HG02943 (cell line): ENCODE data around the gene MID1.

Experiments used
- ATAC-seq: cut with Tn5 transposase; IDR thresholded peaks from one replicate; pipeline ENCODE4 v1.9.1; 2021; ENCODE audit warnings: mild to moderate bottlenecking, low read depth, moderate library complexity; ENCODE audit not compliant: unreplicated experiment

Gene MID1

DNA sequence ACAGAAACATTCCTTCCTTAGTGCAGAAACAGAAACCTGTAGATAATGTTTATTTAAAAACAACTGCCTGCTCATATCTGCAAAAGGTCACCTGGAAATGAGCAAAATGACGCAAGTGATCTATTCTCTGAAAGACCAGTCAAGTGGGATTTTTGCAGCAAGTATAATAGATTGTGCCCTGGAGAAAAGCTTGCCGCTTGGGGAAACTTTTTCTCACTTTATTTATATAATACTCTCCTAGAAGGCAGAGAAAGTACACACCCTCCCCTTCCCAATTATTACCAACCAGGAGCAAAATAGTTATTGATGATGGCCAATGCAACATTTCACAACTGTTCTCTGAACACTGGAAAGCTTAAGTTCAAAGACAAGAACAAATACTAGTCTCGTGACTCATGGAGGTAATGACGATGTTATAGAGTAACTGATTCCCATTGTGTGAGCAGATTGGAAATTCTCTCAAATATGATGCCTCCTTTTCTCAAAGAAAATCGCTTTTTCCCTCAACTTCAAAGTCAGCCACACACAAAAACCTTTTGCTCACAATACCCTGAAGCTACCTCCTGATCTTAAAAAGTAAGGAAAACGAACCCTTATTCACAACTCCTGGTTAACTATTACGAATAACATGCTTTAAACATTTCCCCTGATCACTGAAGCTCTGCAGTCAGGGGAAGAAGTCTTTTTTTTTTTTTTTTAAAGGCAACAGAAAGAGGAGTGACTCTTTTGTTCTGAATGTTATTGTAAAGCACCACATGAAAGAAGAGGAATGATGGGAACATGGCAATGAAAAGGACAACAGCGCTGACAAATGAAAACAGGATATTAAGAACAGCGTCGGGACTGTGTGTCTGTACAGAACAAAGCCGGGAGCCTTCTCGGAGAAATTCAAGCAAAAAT, 41.0 kb downstream of the MID1 start:
- no peak for ATAC-seq

DNA sequence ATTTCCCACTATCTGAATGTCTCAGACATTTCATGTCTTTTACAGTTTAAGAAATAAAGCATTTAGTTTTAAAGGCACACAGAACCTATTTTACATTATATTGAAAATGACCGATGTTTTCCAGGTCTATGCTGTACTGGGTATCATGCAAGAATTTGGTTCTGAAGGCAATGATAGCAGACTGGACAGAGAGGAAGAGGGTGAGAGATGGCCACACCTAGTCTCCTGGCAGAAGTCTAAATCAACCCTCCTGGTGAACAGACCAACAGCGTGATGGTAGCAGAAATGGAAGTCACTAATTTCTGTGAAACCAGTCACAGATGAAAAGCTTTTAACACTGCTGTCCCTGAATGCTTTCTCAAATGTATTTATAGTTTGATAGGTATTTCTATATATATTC, 41.9 kb downstream of the MID1 start:
- ATAC-seq: no peak

DNA sequence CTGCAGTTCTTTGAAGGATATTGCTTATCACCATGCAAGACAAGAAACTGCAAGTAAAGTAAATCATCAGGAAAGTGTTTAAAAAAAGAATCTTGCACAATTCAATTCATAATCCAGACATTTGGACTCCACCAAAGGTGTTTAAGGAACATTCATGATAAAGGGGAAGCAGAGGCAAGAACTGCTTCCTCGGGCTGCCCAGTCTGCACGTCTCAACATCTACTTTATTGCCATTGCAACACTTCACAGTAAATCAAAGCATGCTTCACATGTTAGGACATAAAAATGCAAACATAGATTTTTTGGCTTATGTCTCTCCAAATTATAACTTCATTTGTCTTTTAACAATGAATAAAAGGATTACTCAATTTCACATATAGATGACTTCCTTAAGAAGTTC, 42.5 kb downstream of the MID1 start:
- ATAC-seq: no peak

DNA sequence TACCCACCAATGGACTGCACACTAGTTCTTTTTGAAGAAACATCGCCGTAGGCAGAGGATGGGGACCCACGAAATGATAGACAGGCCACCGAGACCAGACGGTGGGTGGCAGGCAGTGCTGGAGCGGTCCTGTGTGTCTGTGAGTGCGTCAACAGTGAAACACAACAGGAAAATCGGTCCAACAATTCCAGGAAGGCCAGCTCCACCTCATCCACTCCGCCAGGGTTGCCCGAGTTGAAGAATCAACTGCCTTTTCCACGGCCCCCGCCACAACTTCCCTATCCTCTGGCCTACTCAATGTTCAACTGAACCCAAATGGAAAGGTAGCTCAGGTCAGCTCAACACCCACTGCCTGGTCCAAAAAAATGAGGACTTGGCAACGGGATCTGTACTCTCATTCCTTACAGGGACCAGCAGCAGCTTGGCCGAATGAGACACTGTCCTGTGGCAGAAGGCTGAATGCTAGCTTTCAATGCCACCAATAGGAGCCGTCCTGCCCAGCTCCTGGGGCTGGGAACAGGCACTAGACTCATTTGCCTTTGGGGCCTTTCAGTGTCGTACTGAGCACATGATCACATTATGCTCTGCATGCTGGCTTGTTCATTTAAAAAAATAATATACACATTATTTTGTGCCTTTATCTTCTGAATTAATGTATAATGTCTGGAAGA, 43.5 kb downstream of the MID1 start:
- no peak for ATAC-seq

DNA sequence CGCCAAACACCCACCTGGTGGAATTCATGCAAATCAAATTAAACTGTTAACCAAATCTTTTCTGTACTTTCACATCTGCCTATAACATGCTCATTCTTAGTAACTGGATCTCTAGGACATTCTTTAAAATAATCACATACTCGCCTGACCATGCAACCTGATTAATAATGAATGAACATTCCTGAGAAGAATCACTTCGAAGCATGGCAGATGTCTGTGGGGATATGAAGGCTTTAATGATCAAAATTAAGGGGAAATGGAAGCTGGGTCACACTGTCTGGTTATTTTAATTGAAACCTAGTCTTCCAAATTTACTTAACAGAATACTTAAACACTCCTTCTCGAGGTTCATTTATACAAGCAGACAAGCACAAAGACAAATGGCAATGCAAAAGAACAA, 44.2 kb downstream of the MID1 start:
- ATAC-seq: no peak

DNA sequence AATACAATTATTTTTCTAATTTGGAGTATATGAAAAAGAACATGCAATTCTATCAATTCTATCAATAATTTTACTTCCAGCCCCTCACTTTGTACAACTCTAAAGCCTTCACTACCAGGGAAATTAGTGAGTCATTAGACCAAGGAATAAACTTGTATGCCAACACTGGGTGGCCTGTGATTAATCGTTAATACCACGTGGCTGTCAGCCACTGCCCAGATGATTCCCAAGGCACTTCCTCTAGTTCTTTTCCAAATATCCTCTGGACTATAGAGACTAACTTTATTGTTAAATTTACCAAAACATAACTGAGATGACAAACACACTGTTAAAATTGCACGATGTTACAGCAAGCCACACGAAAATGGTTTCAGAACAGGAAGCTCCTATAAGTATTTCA, 45.7 kb downstream of the MID1 start:
- ATAC-seq: no peak

DNA sequence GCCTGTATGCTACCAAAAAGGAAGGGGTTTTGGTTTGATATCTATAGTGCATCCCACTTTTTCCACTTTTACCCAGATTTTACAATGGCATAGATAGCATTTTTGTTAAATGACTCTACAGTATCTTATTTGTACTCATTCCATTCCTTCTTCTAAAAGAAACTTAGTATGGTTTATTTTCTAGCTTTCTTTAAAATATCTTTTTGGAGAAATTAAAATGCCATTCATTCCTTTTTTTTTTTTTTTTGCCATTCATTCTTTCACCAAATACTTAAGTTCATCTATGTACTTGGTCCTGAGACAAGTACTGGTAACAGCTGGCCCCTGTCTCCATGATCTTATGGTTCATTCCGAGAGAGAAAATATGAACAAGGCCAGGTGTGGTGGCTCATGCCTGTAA, 49.1 kb downstream of the MID1 start:
- no peak for ATAC-seq

DNA sequence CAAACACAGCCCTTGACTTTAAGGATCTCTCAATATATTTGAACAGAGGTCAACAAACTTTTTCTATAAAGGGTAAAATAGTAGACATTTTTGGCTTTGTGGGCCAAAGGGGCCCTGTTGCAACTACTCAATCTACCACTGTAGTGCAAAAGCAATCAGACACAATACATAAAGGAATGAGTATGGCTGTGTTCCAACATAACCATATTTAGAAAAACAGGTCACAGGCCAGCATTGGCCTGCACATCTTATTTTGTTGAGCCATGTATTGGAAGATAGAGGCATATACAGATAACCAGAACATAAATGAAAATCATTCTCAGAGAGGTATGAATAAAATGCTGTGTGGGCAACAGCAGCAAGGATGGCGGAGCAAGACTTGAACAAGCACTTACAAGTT, 49.8 kb downstream of the MID1 start:
- ATAC-seq: no peak

DNA sequence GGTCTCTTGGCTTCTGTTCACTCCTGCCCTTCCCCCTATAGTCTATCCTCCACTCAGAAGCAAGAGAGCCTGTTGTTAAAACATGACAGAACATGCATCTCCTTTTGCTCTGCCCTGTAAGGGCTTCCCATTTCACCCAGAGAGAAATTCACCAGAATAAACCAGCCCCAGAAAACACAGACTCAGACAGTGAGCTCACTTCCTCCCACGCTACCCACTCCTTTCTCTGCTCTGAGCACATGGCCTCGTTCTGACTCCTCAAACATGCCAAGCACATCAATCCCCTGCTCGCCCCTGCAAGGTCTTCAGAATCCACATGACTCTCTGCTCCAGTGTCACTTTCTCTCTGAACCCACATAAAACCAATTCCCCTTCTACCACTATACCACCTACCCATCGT, 50.4 kb downstream of the MID1 start:
- ATAC-seq: no peak

DNA sequence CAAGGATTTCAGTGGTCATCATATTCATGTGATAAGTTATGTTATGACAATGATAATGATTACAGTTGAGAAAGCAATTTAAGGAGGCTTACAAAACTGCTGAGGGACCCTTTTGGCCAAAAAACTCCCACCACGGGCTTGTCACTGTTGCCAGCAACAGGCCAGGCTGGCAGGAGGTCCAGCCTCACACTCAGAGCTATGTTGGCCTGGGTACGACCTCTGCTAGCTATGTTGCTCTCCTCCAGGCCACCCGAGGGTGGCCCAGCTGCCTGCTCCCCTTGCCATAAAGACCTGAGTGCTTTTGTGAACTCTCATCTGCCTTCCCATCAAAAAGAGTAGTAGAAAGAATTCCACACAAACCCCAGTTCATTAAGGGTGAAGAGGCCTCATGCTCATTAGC, 52.0 kb downstream of the MID1 start:
- ATAC-seq: no peak

DNA sequence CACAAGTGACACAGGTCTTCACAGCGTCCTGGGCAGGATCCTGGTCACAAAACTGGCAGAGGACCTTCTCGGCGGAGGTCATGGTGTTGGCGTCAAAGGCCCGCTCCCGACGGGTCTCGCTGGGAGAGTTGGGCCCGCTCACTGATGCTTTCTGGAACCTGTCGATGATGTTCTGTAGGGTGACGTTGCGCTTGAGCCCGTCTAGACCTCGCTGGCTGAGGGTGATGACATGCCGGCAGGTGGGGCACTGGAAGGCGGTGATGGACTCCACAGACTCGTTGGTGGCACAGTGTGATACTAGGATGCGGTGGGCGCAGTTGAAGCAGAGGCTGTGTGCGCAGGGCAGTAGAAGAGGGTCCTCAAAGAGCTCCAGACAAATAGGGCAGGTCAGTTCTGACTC, 53.2 kb downstream of the MID1 start:
- no peak for ATAC-seq

DNA sequence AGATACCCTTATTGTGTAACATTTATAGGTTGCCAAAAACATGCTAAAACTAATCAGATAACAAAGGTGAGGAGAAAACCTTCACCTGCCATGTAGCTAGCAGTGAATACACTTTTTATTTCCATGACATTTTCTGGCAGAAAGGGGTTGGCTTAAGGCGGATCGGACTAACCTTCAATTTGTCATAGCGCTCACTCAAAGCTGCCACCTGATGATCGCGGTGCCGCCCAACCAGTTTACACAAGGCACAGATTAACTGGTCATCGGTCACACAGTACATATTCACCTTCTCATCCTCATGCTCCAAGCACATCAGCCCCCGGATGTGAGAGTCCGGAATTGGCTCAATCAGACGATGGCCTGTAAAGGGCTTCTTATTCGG, 53.7 kb downstream of the MID1 start:
- no peak for ATAC-seq

DNA sequence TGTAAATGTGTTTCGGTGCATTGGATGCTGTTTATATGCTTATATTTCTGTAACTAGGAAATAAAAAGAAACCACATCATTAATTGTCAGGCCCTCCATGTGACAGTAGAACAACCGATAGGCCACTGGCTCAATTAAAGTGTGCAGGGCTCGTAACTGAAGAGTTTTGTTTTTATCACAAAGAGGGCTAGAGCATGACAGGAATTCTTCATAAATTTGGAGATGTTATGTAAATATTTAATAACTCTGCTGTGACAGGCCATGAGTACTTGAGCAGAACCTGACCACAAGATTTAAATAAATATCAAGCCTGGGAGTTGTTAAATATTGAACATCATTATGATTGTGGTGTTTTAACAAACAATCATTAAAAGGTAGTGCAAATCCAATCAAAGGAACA, 55.9 kb downstream of the MID1 start:
- ATAC-seq: no peak

DNA sequence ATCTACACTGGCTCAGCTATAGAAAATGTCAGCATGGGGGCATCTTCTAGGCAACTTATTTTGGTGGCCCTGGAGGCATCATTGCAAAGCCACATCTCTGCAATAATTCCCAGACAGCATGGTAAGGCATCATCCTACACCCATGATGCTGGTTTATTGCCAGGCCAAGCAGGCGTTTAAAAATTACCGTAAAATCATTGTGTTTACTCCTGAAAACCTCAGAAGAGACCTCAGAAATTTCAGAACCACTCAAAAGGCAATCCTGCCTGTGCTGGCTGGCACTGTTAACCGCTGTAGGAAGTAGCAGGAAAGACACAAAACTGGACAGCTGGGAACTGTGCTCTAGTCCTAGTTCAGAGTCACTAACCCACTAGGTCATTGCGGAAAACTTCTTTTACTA, 63.2 kb downstream of the MID1 start:
- no peak for ATAC-seq

DNA sequence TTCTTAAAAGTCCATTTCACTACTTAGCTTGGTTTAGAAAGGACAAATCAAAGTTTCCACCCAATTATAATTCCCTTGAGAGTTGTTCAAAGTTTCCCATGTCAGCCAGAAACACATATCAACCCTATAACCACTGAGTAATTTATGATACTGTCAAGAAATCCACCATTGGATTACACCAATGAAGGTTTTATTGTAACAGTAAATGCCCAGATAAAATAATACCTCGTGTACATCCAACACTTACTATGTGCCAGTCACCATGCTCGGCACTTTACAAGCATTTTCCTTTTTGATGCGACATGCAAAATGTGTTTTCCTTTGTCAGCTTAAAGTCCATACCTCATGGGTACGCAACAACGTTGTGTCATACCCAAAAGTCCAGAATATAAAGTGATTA, 64.0 kb downstream of the MID1 start:
- ATAC-seq: no peak

DNA sequence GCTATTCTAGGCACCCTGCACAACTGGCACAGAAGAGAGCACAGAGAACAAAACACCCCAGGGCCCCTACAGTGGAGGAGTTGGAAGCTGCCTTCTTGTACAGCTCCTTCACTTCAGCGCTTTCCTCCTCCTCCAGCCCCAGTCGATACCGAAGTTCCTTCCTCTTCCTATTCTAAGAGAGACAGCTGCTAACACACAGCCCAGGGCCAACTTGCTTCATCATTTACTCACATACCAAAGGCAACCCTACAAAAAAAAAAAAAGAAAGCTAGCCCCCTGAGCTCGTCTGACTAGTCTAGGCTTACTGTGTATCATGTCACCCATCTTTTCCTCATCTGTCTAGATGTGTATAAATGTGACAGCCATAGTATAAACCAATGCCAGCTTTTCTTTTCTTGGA, 64.5 kb downstream of the MID1 start:
- ATAC-seq: no peak

DNA sequence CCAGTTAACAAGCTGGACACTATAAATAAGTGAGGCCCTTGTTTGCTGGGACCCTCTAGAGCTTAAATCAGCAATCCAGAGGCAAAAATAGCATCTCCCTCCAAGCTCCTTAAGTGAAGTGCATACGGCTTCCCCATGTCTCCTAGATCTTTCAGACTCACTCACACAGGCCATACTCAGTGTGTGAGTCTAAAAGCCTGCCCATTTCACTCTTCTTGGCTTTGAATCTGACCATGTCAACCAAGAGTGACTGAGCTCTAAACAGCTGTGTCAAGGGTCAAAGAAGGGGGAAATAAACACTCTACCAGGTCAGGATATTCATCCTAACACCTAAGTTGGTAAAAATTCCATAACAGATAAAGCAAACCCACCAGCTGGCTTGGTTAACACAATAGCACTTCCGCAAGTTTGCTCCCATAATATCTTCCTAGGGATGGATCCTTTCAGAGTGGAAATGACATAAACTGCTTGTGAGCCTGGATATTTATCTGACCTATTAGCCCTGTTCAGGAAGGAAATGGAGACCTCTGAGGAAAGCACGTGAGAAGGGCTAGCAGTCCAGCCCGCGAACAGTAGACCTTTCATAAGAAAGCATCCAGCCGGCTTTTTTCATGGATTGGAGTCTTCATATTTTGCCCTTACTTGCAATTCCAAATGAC, 65.6 kb downstream of the MID1 start:
- no peak for ATAC-seq

DNA sequence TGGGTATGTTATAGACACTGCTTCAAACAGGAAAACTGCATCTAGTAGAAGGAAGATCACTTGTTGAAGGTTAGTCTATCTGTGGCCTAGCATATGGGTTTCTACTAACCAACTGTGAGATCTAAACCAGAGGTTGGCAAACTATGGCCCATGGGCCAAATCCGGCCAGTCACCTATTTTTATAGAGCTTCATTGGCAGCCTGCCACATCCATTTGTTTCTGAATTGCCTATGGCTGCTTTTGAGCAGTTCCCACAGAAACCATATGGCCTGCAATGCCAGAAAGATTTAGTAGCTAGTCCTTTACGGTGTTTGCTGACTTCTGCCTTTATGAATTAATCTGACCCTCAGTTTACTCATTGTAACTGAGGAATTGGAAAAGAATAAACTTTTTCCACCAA, 71.1 kb downstream of the MID1 start:
- ATAC-seq: no peak

DNA sequence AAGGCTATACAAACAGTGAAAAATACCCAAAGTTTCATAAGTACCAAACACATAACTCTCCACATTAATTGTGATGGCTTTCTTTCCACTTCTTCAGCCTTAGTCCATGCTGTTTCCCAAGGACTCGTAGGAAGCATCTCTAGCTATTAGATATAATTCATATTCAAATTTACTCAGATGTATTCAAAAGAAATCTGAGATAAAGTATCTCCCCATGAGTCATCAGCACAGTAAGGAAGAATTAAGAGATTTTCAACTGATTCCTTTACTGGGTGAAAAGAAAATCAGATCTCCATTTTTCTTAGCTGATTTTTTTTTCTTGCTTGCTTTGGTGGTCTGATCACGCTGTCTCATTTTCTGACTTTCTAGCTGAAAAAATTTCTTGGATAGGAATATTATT, 71.7 kb downstream of the MID1 start:
- ATAC-seq: no peak

DNA sequence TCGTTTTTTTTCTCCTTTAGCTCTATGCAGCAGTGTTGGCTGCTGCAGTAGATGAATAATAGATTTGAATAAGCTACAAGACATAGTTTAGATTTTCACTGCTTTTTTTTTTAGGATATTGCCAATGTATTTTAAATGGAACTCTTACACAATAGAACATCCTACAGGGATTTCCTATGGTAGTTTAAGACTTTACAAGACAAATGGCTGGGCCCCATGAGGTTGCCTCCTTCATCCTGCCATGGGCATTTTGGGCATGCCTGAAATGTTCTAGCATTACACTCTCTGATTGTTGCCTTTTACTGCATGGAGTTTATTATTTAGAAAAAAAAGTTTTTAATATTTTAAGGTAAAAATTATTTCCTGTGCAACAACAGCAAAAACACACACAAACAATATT, 74.5 kb downstream of the MID1 start:
- no peak for ATAC-seq

DNA sequence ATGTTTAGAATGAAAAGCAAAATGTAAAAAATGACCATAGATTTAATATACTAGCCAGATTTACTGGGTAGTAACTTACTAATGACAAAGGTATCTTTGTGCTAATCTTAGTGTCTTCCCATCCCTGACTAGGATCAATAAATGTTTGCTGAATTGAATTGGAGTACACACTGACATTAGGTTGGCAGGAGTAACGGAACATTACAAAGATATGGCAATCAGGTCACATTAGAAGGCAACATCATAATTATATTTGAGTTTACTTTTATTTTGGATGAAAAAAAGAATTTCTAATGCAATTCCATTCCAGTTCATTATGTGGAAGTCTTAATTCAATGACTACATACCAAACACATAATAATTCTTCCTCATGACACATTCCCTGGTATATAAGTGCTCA, 77.8 kb downstream of the MID1 start:
- no peak for ATAC-seq

DNA sequence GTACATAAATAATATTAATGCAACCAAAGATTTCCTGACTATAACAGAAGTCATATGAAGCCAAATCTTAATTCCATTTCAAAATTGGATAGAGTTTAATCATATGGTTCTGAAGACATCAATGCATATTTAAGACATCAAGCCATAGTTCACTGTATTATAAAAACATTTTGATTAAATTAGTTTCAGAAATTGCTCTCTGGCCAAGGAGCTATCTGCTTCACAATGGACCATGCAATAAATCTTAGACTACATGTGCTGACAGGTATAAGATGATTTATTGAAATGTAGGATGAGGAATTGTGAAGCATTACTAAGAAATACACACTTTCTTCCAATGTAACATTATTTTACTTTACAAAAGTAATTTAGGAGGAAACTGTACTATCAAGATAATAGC, 81.6 kb downstream of the MID1 start:
- no peak for ATAC-seq
